Peyer's patch (tissue), 4 donors: ENCODE measurements around the gene SAMSN1.

ENCODE experiments used
- CTCF ChIP-seq, 6 experiments: fragments of 450-650 bp in 4 of 6; fragments of 200-600 bp in 2 of 6; sonication (generic) in 1 of 6; IDR thresholded peaks; one replicate each; pipeline ENCODE4 v1.5.1; 2017 to 2019; ENCODE audit warnings: antibody characterized with exemption in 6 of 6, mild to moderate bottlenecking in 3 of 6, moderate library complexity in 1 of 6
- POLR2A ChIP-seq, 2 donors: fragments of 450-650 bp; IDR thresholded peaks; one replicate each; pipeline ENCODE4 v1.5.1; 2017; ENCODE audit warnings: antibody characterized with exemption in 2 of 2, mild to moderate bottlenecking in 2 of 2, moderate library complexity in 2 of 2

- TF ChIP-seq POLR2A (IDR thresholded peaks at IDR 0.05) (no peak), CTCF (IDR thresholded peaks at IDR 0.05) (no peak)
These were observed 39.0 kb upstream of the SAMSN1 start for GRCh38 chr21:14585122-14585521.
